Thyroid gland (tissue), 4 donors: ENCODE data around the gene SIGLEC10. TPM values are rescaled to one million over a fixed set of nuclear protein-coding genes. Genes with fewer than 3 reads are reported as not detected.

Experiments
- DNase-seq, 2 donors: peaks; one replicate each; pipeline ENCODE4 v3.0.0-alpha.2; 2019
- H3K27ac ChIP-seq, 3 donors: fragments of 200-600 bp; sonication (generic); 1 replicate in 2 of 3; 2 replicates in 1 of 3; pipeline ENCODE4 v1.5.1; 2016 to 2019; ENCODE audit warnings: mild to moderate bottlenecking in 1 of 3, moderate library complexity in 1 of 3
- H3K27me3 ChIP-seq: fragments of 200-600 bp; sonication (generic); one replicate; pipeline ENCODE4 v1.5.1; 2019
- H3K36me3 ChIP-seq, 2 donors: fragments of 200-600 bp; sonication (generic); one replicate each; pipeline ENCODE4 v1.5.1; 2016 to 2019
- H3K4me1 ChIP-seq, 2 donors: fragments of 200-600 bp; sonication (generic); one replicate each; pipeline ENCODE4 v1.5.1; 2017 to 2019
- H3K4me3 ChIP-seq, 3 donors: fragments of 200-600 bp; sonication (generic); replicated peaks in 1 of 3; 1 replicate in 2 of 3; 2 replicates in 1 of 3; pipeline ENCODE4 v1.5.1; 2016; ENCODE audit warnings: mild to moderate bottlenecking in 1 of 3
- H3K9me3 ChIP-seq: fragments of 200-600 bp; sonication (generic); one replicate; pipeline ENCODE4 v1.5.1; 2017
- POLR2A ChIP-seq, 2 donors: fragments of 450-650 bp; IDR thresholded peaks; one replicate each; pipeline ENCODE4 v1.6.1; 2017; ENCODE audit warnings: antibody characterized with exemption in 2 of 2, mild to moderate bottlenecking in 2 of 2, moderate library complexity in 1 of 2
- WGBS, 2 donors: methylation state at CpG; one replicate each; pipeline ENCODE4 v1.1.5; 2017; 5-methylcytosine and 5-hydroxymethylcytosine counted together
- intact Hi-C: fragments of 100-400 bp; cut with DNase I; formaldehyde crosslinking; loops from one replicate; pipeline ENCODE4 v1.15.1; 2023
- total RNA-seq, 4 donors: library from RNA; depleted of rRNA; stranded (reverse); fragments of >200 nt; gene quantifications; one replicate each; pipeline ENCODE4 v1.2.3, GENCODE V29; 2016
- TF ChIP-seq, protein P1 (sequence below), 6 experiments: fragments of 200-600 bp in 3 of 6; fragments of 450-650 bp in 3 of 6; sonication (generic) in 3 of 6; IDR thresholded peaks; one replicate each; pipeline ENCODE4 v1.5.1; 2016 to 2019; ENCODE audit warnings: antibody characterized with exemption in 6 of 6, mild to moderate bottlenecking in 2 of 6, inconsistent platforms in 1 of 6, moderate library complexity in 1 of 6

SIGLEC10 gene
- total RNA-seq, 4 donors from 2014 or later = 1.3 to 5.3 (median 2.9) TPM

GRCh38 chr19:51368366-51369282 is 48.8 kb downstream of the SIGLEC10 start, which contains the start of gene CLDND2:
CLDND2 (minus strand) TSS chr19:51369003; CDS start chr19:51368577, 426 bp downstream.
- TF ChIP-seq, protein P1, sequence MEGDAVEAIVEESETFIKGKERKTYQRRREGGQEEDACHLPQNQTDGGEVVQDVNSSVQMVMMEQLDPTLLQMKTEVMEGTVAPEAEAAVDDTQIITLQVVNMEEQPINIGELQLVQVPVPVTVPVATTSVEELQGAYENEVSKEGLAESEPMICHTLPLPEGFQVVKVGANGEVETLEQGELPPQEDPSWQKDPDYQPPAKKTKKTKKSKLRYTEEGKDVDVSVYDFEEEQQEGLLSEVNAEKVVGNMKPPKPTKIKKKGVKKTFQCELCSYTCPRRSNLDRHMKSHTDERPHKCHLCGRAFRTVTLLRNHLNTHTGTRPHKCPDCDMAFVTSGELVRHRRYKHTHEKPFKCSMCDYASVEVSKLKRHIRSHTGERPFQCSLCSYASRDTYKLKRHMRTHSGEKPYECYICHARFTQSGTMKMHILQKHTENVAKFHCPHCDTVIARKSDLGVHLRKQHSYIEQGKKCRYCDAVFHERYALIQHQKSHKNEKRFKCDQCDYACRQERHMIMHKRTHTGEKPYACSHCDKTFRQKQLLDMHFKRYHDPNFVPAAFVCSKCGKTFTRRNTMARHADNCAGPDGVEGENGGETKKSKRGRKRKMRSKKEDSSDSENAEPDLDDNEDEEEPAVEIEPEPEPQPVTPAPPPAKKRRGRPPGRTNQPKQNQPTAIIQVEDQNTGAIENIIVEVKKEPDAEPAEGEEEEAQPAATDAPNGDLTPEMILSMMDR (IDR thresholded peaks at IDR 0.05) = no peak
- no peak for TF ChIP-seq POLR2A (IDR thresholded peaks at IDR 0.05)
- no peaks in the 10 kb centered on the region for H3K27me3 ChIP-seq
- H3K9me3 ChIP-seq = no peaks in the 10 kb centered on the region
- intact Hi-C loops = no loop called here
- 83 to 88% methylated on average over 15 to 16 of the region's 23 CpGs for WGBS, 2 donors
- H3K27ac ChIP-seq = peak within 1 kb of the TSS in 2 of 3 donors; percentile 44 to 70
- peak within 1 kb of the TSS; percentile 65 to 87 (median 75) for H3K4me3 ChIP-seq
- DNase-seq = no peak
- peaks cover 14% of the 10 kb centered on the region in 2 donors for H3K4me1 ChIP-seq
- no peaks in the 10 kb centered on the region for H3K36me3 ChIP-seq

DNA sequence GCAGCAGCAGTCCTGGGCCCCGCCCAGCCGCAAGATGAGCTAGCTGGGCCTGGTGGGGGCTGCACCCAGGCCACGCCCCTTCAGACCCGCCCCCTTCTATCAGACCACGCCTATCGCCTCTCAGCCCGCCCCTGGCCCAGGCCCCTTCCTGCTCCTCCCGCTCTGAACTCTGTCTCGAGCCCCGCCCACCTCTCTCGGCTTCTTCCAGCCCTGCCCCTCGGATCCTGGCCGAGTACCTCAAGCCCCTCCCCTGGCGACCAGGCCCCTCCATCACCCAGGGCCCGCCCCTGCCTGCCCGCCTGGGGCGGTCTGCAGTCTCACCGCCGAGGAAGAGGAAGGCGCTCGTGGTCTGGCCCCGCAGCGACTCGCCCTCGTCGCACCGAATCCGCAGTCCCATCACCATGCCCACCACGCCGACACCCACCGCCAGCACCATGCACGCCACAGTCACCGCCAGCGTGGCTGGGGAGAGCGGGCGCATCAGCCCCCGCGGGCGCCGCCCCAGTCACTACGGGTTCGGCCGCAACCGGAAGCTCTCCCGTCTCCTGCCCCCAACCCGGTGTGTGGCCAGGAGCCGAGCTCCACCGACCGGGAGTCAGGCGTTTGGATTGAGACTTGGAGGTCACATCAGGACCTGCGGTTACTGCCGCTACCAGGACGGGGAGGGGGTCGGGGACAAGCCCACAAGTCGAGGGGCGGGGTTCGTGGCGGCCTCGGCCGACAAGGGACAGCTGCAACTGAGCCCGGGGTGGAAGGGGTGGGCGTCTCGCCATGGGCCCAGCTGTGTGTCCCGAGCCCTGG is 49.7 kb downstream of the SIGLEC10 start:
- Histone ChIP-seq H3K9me3 (no peaks in the 10 kb centered on the region), H3K4me3 (peak overlapping the region; percentile 65 to 87 (median 75)), H3K27ac (peak overlapping the region; percentile 44 to 90 (median 88)), H3K4me1 (peaks cover 14 to 18% of the 10 kb centered on the region in 2 donors), H3K27me3 (no peaks in the 10 kb centered on the region), H3K36me3 (no peaks in the 10 kb centered on the region)
- peak; percentile 99 for DNase-seq
- 1 to 2% methylated on average over 10 to 17 of the region's 64 CpGs for WGBS, 2 donors
- intact Hi-C loops = no loop called here
- TF ChIP-seq POLR2A (IDR thresholded peaks at IDR 0.05) = peak in 1 of 2 donors; percentile 74
- TF ChIP-seq, protein P1 (IDR thresholded peaks at IDR 0.05) = no peak

DNA sequence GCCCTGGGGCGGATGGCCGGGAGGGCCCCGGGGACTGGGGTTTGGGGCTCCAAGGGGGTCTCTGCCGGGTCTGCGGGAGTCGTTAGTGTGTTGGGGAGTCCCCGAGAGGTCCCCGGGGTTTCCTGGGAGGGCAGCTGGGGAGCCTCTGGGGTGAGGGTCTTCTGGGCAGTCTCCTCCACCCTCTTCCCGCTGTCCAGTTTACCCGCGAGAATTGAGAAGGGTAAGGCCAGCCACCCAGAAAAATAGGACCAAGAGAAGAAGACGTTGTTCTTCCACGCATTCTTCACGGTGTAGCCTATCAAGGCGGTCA is 50.2 kb downstream of the SIGLEC10 start:
- Histone ChIP-seq H3K27me3 (no peaks in the 10 kb centered on the region), H3K9me3 (no peaks in the 10 kb centered on the region), H3K4me3 (peak overlapping the region; percentile 9 to 87 (median 65)), H3K36me3 (no peaks in the 10 kb centered on the region), H3K4me1 (peaks cover 14 to 23% of the 10 kb centered on the region in 2 donors), H3K27ac (peak overlapping the region; percentile 58 to 90 (median 88))
- intact Hi-C loops = no loop called here
- peak in 1 of 2 donors; percentile 5 for DNase-seq
- 0% methylated on average over 14 of the region's 15 CpGs; no CpG with 5 or more reads in 1 of the 2 donors for WGBS, 2 donors
- TF ChIP-seq, protein P1 (IDR thresholded peaks at IDR 0.05) = no peak
- peak; percentile 74 to 88 for TF ChIP-seq POLR2A (IDR thresholded peaks at IDR 0.05)

DNA sequence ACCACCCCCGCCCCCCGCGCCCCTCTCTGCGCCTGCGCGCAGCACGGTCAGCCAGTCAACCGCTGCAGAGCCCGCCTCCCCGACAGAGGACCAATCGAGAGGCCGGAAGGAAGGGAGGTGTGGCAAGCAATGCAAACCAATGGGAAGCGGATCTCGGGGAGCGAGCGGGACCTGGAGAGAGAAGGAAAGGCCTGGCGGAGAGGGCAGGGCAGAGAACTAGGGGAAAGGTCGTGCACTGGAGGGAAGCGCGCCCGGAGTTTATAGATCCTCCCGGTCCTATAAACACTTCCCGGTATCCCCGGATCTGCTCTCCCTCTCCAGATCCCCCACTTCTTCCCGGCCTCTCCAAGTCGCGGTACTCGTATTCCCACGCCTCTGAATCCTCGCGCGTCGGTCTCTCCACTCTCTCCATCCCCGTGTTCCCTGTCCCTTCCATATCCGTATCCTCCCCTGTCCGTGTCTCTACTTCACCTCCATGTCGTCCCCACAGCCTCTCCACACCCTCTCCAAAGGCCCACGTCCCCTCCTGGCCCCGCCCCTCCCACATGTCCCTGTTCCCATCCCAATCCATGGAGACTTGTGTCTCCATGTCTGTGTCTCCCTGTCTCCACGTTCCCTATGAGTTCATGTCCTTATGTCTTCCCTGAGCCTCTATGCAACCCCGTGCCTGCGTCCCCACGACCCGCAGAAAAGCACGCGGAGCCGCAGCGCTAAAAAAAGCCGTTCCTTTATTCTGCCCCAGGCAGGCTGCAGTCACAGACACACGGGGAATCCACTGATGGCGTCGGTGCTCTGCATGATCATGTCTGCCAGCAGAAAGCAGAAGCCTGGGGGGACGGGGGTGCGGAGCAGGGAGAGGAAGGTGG is 50.8 kb downstream of the SIGLEC10 start:
- intact Hi-C loops = no loop called here
- H3K4me1 ChIP-seq = peaks cover 14 to 24% of the 10 kb centered on the region in 2 donors
- WGBS, 2 donors = 0 to 1% methylated on average over 45 to 46 of the region's 54 CpGs

More for the DNA sequence above, 50.8 kb downstream of the SIGLEC10 start:
- no peaks in the 10 kb centered on the region for H3K27me3 ChIP-seq
- no peaks in the 10 kb centered on the region for H3K36me3 ChIP-seq
- DNase-seq = peak; percentile 99
- peak overlapping the region; percentile 9 to 87 (median 65) for H3K4me3 ChIP-seq
- H3K9me3 ChIP-seq = no peaks in the 10 kb centered on the region
- TF ChIP-seq POLR2A (IDR thresholded peaks at IDR 0.05) = peak in 1 of 2 donors; percentile 90
- TF ChIP-seq, protein P1 (IDR thresholded peaks at IDR 0.05) = no peak
- peak overlapping the region; percentile 72 to 90 (median 88) for H3K27ac ChIP-seq
